ELR (cell line): ENCODE measurements around the gene IL24.

ENCODE experiments used
- DNase-seq: peaks from one replicate; pipeline ENCODE4 v3.0.0-alpha.2; 2015; ENCODE audit warnings: low read depth

IL24 gene

GRCh38 chr1:206925106-206925736, 28.0 kb downstream of the IL24 start:
- no peak for DNase-seq

- DNase-seq = no peak
These were observed 29.0 kb downstream of the IL24 start for GRCh38 chr1:206926286-206926685.

- DNase-seq = no peak
These were observed 32.3 kb downstream of the IL24 start for GRCh38 chr1:206929524-206929923.

GRCh38 chr1:206930210-206930798, 33.1 kb downstream of the IL24 start:
- no peak for DNase-seq

- DNase-seq = no peak
These were observed 34.5 kb downstream of the IL24 start for GRCh38 chr1:206931709-206932108.

- no peak for DNase-seq
These were observed 34.9 kb downstream of the IL24 start for GRCh38 chr1:206932177-206932576.

GRCh38 chr1:206933333-206933945, 36.2 kb downstream of the IL24 start:
- DNase-seq = peak; percentile 47

- DNase-seq = peak; percentile 47
These were observed 38.3 kb downstream of the IL24 start for GRCh38 chr1:206935491-206936067.

- DNase-seq = no peak
These were observed 40.2 kb downstream of the IL24 start for GRCh38 chr1:206937425-206937824.

GRCh38 chr1:206939131-206939530, 41.9 kb downstream of the IL24 start:
- no peak for DNase-seq

GRCh38 chr1:206939841-206940587, 42.8 kb downstream of the IL24 start:
- no peak for DNase-seq

- no peak for DNase-seq
These were observed 43.3 kb downstream of the IL24 start for GRCh38 chr1:206940588-206940936.

- DNase-seq = no peak
These were observed 44.6 kb downstream of the IL24 start for GRCh38 chr1:206941766-206942418.

GRCh38 chr1:206944703-206945102, 47.5 kb downstream of the IL24 start:
- no peak for DNase-seq

- no peak for DNase-seq
These were observed 48.5 kb downstream of the IL24 start for GRCh38 chr1:206945779-206946178.

GRCh38 chr1:206946261-206946660, 49.0 kb downstream of the IL24 start, which contains the start of gene PIGR:
TSS of gene PIGR (minus strand) at chr1:206946466. CDS start at chr1:206940531, 5,935 bp downstream.
- no peak for DNase-seq

- no peak for DNase-seq
These were observed 50.0 kb downstream of the IL24 start for GRCh38 chr1:206947255-206947654.

- no peak for DNase-seq
These were observed 52.0 kb downstream of the IL24 start for GRCh38 chr1:206949208-206949607.

GRCh38 chr1:206949641-206950040, 52.4 kb downstream of the IL24 start:
- no peak for DNase-seq

- no peak for DNase-seq
These were observed 54.3 kb downstream of the IL24 start for GRCh38 chr1:206951318-206952100.

GRCh38 chr1:206952171-206952570, 54.9 kb downstream of the IL24 start:
- DNase-seq = peak; percentile 6
